ENCODE data around the gene NCR3LG1. TPM values are rescaled to one million over a fixed set of nuclear protein-coding genes. Genes with fewer than 3 reads are reported as not detected.
"Not testable (repeated sequence)": the region's sequence is repeated elsewhere in the genome, so short reads cannot be mapped to it uniquely, and the experiment has no call there.

NCR3LG1 gene
- total and polyA plus RNA-seq, 4 donors = 0.18 to 0.75 (median 0.38) TPM

DNA sequence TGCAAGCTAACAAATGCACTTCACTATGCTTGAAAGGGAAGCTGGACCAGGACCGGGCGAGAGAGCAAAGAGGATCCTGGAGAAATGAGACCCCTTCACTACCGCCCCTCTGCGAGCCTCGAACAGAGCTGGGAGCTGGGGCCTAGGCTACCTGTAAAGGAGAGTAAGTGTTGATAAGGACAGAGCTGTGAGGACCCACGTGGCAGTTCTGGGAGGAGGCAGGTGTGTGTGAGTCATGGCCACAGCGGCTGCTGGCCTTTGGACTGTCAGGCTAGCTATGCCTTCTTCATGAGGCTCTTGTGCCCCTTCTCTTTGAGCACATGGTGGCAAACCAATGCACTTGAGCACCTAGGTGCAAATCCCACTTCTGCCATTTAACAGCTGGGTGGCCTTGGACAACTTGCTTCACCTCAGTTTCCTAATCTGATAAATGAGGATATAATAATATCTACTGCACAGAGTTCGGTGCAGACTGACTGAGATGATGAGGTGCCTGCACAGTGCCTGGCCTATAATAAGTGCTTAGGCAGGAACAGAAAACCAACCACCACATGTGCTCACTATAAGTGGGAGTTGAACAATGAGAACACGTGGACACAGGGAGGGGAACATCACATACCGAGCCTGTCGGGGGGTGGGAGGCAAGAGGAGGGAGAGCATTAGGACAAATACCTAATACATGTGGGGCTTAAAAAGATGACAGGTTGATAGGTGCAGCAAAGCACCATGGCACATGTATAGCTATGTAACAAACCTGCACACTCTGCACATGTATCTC is 72.1 kb downstream of the NCR3LG1 start:
- Histone ChIP-seq H3K9me3 (ENCODE audit: control insufficient read depth in 4 of 4, low read length in 3 of 4) (no peaks in the 10 kb centered on the region), H3K9ac (ENCODE audit: low read depth in 1 of 2, low read length in 2 of 2) (no peak overlapping the region), H3K36me3 (ENCODE audit: control insufficient read depth in 4 of 4, insufficient read depth in 3 of 4, low read depth in 1 of 4, low read length in 3 of 4) (no peaks in the 10 kb centered on the region), H3K27ac (ENCODE audit: low read depth in 1 of 2, low read length in 2 of 2) (no peak overlapping the region), H3K4me3 (ENCODE audit: low read depth in 1 of 3, low read length in 3 of 3) (no peak overlapping the region), H3K27me3 (ENCODE audit: control insufficient read depth in 4 of 4, insufficient read depth in 4 of 4, low read length in 3 of 4) (peaks cover 0 to 11% (median 2%) of the 10 kb centered on the region in 4 donors), H3K4me1 (ENCODE audit: control insufficient read depth in 4 of 4, insufficient read depth in 4 of 4, low read length in 3 of 4) (no peaks in the 10 kb centered on the region)
- TF ChIP-seq FOXA1 (IDR thresholded peaks at IDR 0.05) (no peak), ATF3 (IDR thresholded peaks at IDR 0.05) (no peak), NR2F2 (IDR thresholded peaks at IDR 0.05) (no peak), YY1 (IDR thresholded peaks at IDR 0.05) (no peak), RAD21 (IDR thresholded peaks at IDR 0.05) (no peak), RXRA (IDR thresholded peaks at IDR 0.05) (no peak), HNF4A (conservative IDR thresholded peaks at IDR 0.05) (no peak)
- TF ChIP-seq, protein P1, sequence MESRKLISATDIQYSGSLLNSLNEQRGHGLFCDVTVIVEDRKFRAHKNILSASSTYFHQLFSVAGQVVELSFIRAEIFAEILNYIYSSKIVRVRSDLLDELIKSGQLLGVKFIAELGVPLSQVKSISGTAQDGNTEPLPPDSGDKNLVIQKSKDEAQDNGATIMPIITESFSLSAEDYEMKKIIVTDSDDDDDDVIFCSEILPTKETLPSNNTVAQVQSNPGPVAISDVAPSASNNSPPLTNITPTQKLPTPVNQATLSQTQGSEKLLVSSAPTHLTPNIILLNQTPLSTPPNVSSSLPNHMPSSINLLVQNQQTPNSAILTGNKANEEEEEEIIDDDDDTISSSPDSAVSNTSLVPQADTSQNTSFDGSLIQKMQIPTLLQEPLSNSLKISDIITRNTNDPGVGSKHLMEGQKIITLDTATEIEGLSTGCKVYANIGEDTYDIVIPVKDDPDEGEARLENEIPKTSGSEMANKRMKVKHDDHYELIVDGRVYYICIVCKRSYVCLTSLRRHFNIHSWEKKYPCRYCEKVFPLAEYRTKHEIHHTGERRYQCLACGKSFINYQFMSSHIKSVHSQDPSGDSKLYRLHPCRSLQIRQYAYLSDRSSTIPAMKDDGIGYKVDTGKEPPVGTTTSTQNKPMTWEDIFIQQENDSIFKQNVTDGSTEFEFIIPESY (IDR thresholded peaks at IDR 0.05) = no peak
- 83% methylated on average over 11 of the region's 11 CpGs for WGBS
- DNase-seq (ENCODE audit: low spot score) = no peak

DNA sequence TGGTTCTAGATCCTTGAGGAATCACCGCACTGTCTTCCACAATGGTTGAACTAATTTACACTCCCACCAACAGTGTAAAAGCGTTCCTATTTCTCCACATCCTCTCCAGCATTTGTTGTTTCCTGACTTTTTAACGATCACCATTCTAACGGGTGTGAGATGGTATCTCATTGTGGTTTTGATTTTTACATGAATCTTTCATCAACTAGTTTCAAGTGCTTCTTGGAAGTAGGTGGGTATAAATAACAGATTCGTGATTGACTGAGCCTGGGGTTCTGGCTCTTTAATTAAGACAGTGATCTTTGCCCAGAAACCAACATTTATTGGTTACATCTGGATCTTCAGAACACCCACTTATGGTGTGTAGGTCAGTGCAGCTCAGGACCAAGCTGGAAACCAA is 74.6 kb downstream of the NCR3LG1 start:
- not testable (repeated sequence) for DNase-seq (ENCODE audit: low spot score); H3K4me3 ChIP-seq (ENCODE audit: low read depth in 1 of 3, low read length in 3 of 3)
- WGBS = 73% methylated on average over 5 of the region's 5 CpGs

More for the DNA sequence above, 74.6 kb downstream of the NCR3LG1 start:
- H3K9me3 ChIP-seq (ENCODE audit: control insufficient read depth in 4 of 4, low read length in 3 of 4); H3K9ac ChIP-seq (ENCODE audit: low read depth in 1 of 2, low read length in 2 of 2); H3K4me1 ChIP-seq (ENCODE audit: control insufficient read depth in 4 of 4, insufficient read depth in 4 of 4, low read length in 3 of 4); H3K36me3 ChIP-seq (ENCODE audit: control insufficient read depth in 4 of 4, insufficient read depth in 3 of 4, low read depth in 1 of 4, low read length in 3 of 4); H3K27me3 ChIP-seq (ENCODE audit: control insufficient read depth in 4 of 4, insufficient read depth in 4 of 4, low read length in 3 of 4); H3K27ac ChIP-seq (ENCODE audit: low read depth in 1 of 2, low read length in 2 of 2): not testable (repeated sequence)

Other genes starting within 250 kb of the NCR3LG1 start
- gene PIK3C2A, start 143.8 kb upstream of the NCR3LG1 start, total RNA-seq = 10 to 100 TPM; 17.3 to 89.9 TPM
- 10 to 100 TPM in 1 of 2 donors, 1 to 10 TPM in 1; 8.2 to 10.1 TPM for gene PIK3C2A, start 143.8 kb upstream of the NCR3LG1 start, polyA plus RNA-seq
- 100 to 1,000 TPM in 1 of 2 donors, 10 to 100 TPM in 1; 68.5 to 112 TPM for gene NUCB2, start 75.1 kb upstream of the NCR3LG1 start, total RNA-seq
- 100 to 1,000 TPM in 1 of 2 donors, 10 to 100 TPM in 1; 94.6 to 111 TPM for gene NUCB2, start 75.1 kb upstream of the NCR3LG1 start, polyA plus RNA-seq
- under 1 TPM in 1 of 2 donors, not detected in 1; 0.75 TPM for gene KCNJ11, start 36.9 kb downstream of the NCR3LG1 start, total RNA-seq
- 1 to 10 TPM in 1 of 2 donors, under 1 TPM in 1; 0.28 to 1.1 TPM for gene KCNJ11, start 36.9 kb downstream of the NCR3LG1 start, polyA plus RNA-seq
- gene ABCC8, start 125.0 kb downstream of the NCR3LG1 start, total RNA-seq = under 1 TPM in 1 of 2 donors, not detected in 1; 0.25 TPM
- gene ABCC8, start 125.0 kb downstream of the NCR3LG1 start, polyA plus RNA-seq = under 1 TPM in 1 of 2 donors, not detected in 1; 0.16 TPM
- 1 to 10 TPM in 1 of 2 donors, under 1 TPM in 1; 0.09 to 1.2 TPM for gene USH1C, start 192.6 kb downstream of the NCR3LG1 start, total RNA-seq
- gene USH1C, start 192.6 kb downstream of the NCR3LG1 start, polyA plus RNA-seq = 1 to 10 TPM in 1 of 2 donors, under 1 TPM in 1; 0.33 to 1.3 TPM
- not detected for gene OTOG, start 195.5 kb downstream of the NCR3LG1 start, total RNA-seq
- gene OTOG, start 195.5 kb downstream of the NCR3LG1 start, polyA plus RNA-seq = not detected